CD14-positive monocyte (primary cell): Measurements from ENCODE around the gene KRT2. TPM values are rescaled to one million over a fixed set of nuclear protein-coding genes. Genes with fewer than 3 reads are reported as not detected.

Experiments
- DNase-seq, 3 donors: peaks; one replicate each; pipeline ENCODE4 v3.0.0-alpha.2; 2011 to 2022
- H2AFZ ChIP-seq: 2 replicates; pipeline ENCODE4 v1.6.0; 2012; ENCODE audit warnings: mild to moderate bottlenecking, low read depth, low read length, inconsistent platforms; ENCODE audit not compliant: insufficient read depth, poor library complexity, severe bottlenecking
- H3K27ac ChIP-seq, 2 donors: 1 replicate in 1 of 2; 2 replicates in 1 of 2; pipeline ENCODE4 v1.5.1; 2012 to 2013; ENCODE audit warnings: low read length in 2 of 2, control low read depth in 1 of 2, inconsistent platforms in 1 of 2, low read depth in 1 of 2, mild to moderate bottlenecking in 1 of 2
- H3K27me3 ChIP-seq, 2 donors: one replicate each; pipeline versions ENCODE4 v1.6.0 to v1.6.1; 2011 to 2013; ENCODE audit warnings: low read length in 2 of 2; ENCODE audit not compliant: control insufficient read depth in 2 of 2, insufficient read depth in 2 of 2
- H3K36me3 ChIP-seq, 2 donors: replicated peaks in 1 of 2; 1 replicate in 1 of 2; 2 replicates in 1 of 2; pipeline versions ENCODE4 v1.5.1 to v1.6.1; 2012 to 2013; ENCODE audit warnings: low read length in 2 of 2, control low read depth in 1 of 2, inconsistent platforms in 1 of 2, mild to moderate bottlenecking in 1 of 2; ENCODE audit not compliant: insufficient read depth in 2 of 2, control insufficient read depth in 1 of 2
- H3K4me1 ChIP-seq, 2 donors: 1 replicate in 1 of 2; 2 replicates in 1 of 2; pipeline versions ENCODE4 v1.5.1 to v1.6.1; 2012 to 2013; ENCODE audit warnings: low read length in 2 of 2, control low read depth in 1 of 2, inconsistent platforms in 1 of 2, mild to moderate bottlenecking in 1 of 2, moderate library complexity in 1 of 2; ENCODE audit not compliant: insufficient read depth in 2 of 2, control insufficient read depth in 1 of 2
- H3K4me2 ChIP-seq: replicated peaks from 2 replicates; pipeline ENCODE3; 2012; ENCODE audit warnings: low read length, moderate library complexity, mild to moderate bottlenecking; ENCODE audit not compliant: poor library complexity, severe bottlenecking; ENCODE audit errors: extremely low read depth
- H3K4me3 ChIP-seq, 3 experiments: fragments of 200-600 bp in 1 of 3; sonication (generic) in 1 of 3; replicated peaks in 1 of 3; 1 replicate in 2 of 3; 2 replicates in 1 of 3; pipeline ENCODE4 v1.5.1; 2011 to 2013; ENCODE audit warnings: low read length in 3 of 3, mild to moderate bottlenecking in 3 of 3, control low read depth in 2 of 3, low read depth in 2 of 3, inconsistent platforms in 1 of 3, moderate library complexity in 1 of 3
- H3K79me2 ChIP-seq: 2 replicates; pipeline ENCODE4 v1.6.0; 2012; ENCODE audit warnings: mild to moderate bottlenecking, control low read depth, inconsistent platforms, low read length, moderate library complexity; ENCODE audit not compliant: insufficient read depth
- H3K9ac ChIP-seq: 2 replicates; pipeline ENCODE4 v1.6.0; 2017; ENCODE audit warnings: low read length, mild to moderate bottlenecking; ENCODE audit not compliant: insufficient read depth, poor library complexity, severe bottlenecking
- H3K9me3 ChIP-seq, 2 donors: replicated peaks in 1 of 2; 1 replicate in 1 of 2; 2 replicates in 1 of 2; pipeline versions ENCODE4 v1.5.1 to v1.6.1; 2012 to 2013; ENCODE audit warnings: low read length in 2 of 2, control low read depth in 1 of 2; ENCODE audit not compliant: control insufficient read depth in 1 of 2, insufficient read depth in 1 of 2
- H4K20me1 ChIP-seq: 2 replicates; pipeline ENCODE4 v1.6.0; 2012; ENCODE audit warnings: mild to moderate bottlenecking, low read length, control low read depth, moderate library complexity; ENCODE audit not compliant: insufficient read depth
- H3K27ac Mint-ChIP-seq, 7 donors: one replicate each; pipeline ENCODE4 v1.8.0; 2020; ENCODE audit warnings: mild to moderate bottlenecking in 7 of 7, mixed read lengths in 7 of 7, moderate library complexity in 6 of 7, inconsistent platforms in 2 of 7
- H3K27me3 Mint-ChIP-seq, 3 donors: one replicate each; pipeline ENCODE4 v1.8.0; 2021 to 2022; ENCODE audit warnings: low read depth in 3 of 3, mild to moderate bottlenecking in 3 of 3, mixed read lengths in 3 of 3, moderate library complexity in 3 of 3, inconsistent platforms in 1 of 3
- H3K36me3 Mint-ChIP-seq, 2 donors: one replicate each; pipeline ENCODE4 v1.8.0; 2020; ENCODE audit warnings: mixed read lengths in 2 of 2, inconsistent platforms in 1 of 2, mild to moderate bottlenecking in 1 of 2
- H3K4me1 Mint-ChIP-seq: one replicate; pipeline ENCODE4 v1.8.0; 2020; ENCODE audit warnings: mild to moderate bottlenecking, mixed read lengths
- H3K4me3 Mint-ChIP-seq, 2 donors: one replicate each; pipeline ENCODE4 v1.8.0; 2020; ENCODE audit warnings: mild to moderate bottlenecking in 2 of 2, mixed read lengths in 2 of 2, moderate library complexity in 1 of 2
- H3K9me3 Mint-ChIP-seq, 7 donors: one replicate each; pipeline ENCODE4 v1.8.0; 2020 to 2022; ENCODE audit warnings: mixed read lengths in 7 of 7, mild to moderate bottlenecking in 6 of 7, moderate library complexity in 6 of 7, inconsistent platforms in 2 of 7
- WGBS: methylation state at CpG from one replicate; pipeline ENCODE4 v1.1.5; 2013; ENCODE audit warnings: missing lambda C conversion rate; ENCODE audit not compliant: insufficient coverage; 5-methylcytosine and 5-hydroxymethylcytosine counted together
- intact Hi-C, 2 donors: fragments of 100-400 bp; cut with micrococcal nuclease; formaldehyde crosslinking; loops; one replicate each; pipeline versions ENCODE4 v1.15.0 to v1.15.1; 2023
- polyA plus RNA-seq, 3 donors: library from polyadenylated mRNA; depleted of rRNA in 1 of 3; unstranded in 2 of 3; stranded (reverse) in 1 of 3; fragments of 300-500 nt in 2 of 3; fragments of >200 nt in 1 of 3; fragmentation: Illumina TruSeq in 2 of 3; gene quantifications; 1 replicate in 2 of 3; 2 replicates in 1 of 3; pipeline ENCODE4 v1.2.3, GENCODE V29; 2012 to 2021
- TF ChIP-seq, protein P1 (sequence below): fragments of 200-600 bp; IDR thresholded peaks from one replicate; pipeline ENCODE4 v1.8.0; 2022; ENCODE audit warnings: antibody characterized with exemption, mild to moderate bottlenecking

Gene KRT2
- polyA plus RNA-seq, 3 donors, result not detected

DNA sequence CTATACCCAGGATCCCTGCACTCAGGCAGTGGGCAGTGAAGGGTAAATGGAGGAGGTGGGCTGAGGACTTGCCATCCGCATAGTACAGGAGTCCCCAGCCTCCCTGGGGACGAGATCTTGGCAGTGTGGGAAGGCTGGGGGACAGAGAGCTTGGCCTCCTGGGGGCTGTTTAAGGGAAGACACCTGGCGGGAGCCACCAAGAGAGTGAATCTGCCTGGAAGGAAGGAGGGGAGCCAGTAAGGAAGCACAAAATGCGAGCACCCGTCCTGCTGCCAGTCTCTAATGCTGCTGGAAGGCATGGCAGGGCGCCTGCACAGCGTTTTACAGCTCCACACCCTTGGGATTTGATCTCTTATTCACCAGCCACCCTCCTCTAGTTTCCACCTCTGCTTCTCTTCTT lies 7.4 kb upstream of the KRT2 start:
- TF ChIP-seq, protein P1, sequence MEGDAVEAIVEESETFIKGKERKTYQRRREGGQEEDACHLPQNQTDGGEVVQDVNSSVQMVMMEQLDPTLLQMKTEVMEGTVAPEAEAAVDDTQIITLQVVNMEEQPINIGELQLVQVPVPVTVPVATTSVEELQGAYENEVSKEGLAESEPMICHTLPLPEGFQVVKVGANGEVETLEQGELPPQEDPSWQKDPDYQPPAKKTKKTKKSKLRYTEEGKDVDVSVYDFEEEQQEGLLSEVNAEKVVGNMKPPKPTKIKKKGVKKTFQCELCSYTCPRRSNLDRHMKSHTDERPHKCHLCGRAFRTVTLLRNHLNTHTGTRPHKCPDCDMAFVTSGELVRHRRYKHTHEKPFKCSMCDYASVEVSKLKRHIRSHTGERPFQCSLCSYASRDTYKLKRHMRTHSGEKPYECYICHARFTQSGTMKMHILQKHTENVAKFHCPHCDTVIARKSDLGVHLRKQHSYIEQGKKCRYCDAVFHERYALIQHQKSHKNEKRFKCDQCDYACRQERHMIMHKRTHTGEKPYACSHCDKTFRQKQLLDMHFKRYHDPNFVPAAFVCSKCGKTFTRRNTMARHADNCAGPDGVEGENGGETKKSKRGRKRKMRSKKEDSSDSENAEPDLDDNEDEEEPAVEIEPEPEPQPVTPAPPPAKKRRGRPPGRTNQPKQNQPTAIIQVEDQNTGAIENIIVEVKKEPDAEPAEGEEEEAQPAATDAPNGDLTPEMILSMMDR, result no peak
- H3K9me3 Mint-ChIP-seq, result peaks cover 0 to 2% (median 0%) of the 10 kb centered on the region in 7 donors
- Histone ChIP-seq H3K79me2 (no peaks in the 10 kb centered on the region), H3K4me2 (no peak overlapping the region), H3K27ac (no peak overlapping the region), H3K9ac (no peak overlapping the region), H3K4me3 (no peak overlapping the region), H2AFZ (no peak overlapping the region), H3K36me3 (no peaks in the 10 kb centered on the region), H3K9me3 (no peaks in the 10 kb centered on the region), H3K4me1 (no peaks in the 10 kb centered on the region), H4K20me1 (no peaks in the 10 kb centered on the region), H3K27me3 (no peaks in the 10 kb centered on the region)
- H3K36me3 Mint-ChIP-seq, result no peaks in the 10 kb centered on the region
- peaks cover 0 to 8% (median 2%) of the 10 kb centered on the region in 3 donors for H3K27me3 Mint-ChIP-seq
- no peaks in the 10 kb centered on the region for H3K4me1 Mint-ChIP-seq
- intact Hi-C loops, result no loop called here
- no peak overlapping the region for H3K27ac Mint-ChIP-seq
- H3K4me3 Mint-ChIP-seq, result no peak overlapping the region
- no peak for DNase-seq
- WGBS, result 84% methylated on average over 5 of the region's 7 CpGs

DNA sequence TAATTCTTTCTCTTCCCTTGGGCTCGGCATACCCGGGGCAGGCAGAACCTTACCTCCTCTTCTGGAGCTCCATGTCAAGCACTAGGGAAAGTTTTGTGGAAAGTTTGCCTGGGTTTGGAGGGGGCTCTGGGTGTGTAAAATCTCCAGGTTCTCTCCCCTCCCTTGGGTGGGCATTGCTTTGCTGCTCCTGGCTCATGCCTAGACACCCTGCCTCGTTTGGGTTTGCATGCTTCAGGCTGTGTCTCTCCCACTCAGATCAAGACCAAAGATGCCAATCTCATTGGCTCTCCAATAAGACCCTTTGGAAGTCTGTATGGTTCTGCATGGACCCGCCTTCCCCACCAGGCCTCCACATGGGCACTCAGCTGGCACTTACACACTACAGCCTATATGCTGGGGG lies 6.2 kb upstream of the KRT2 start:
- Histone ChIP-seq H3K79me2 (no peaks in the 10 kb centered on the region), H3K9ac (no peak overlapping the region), H3K27ac (no peak overlapping the region), H4K20me1 (no peaks in the 10 kb centered on the region), H3K36me3 (no peaks in the 10 kb centered on the region), H3K4me2 (no peak overlapping the region), H3K27me3 (no peaks in the 10 kb centered on the region), H3K4me3 (no peak overlapping the region), H2AFZ (no peak overlapping the region), H3K4me1 (no peaks in the 10 kb centered on the region), H3K9me3 (no peaks in the 10 kb centered on the region)
- no peak overlapping the region for H3K4me3 Mint-ChIP-seq
- intact Hi-C loops, result no loop called here
- no peaks in the 10 kb centered on the region for H3K4me1 Mint-ChIP-seq
- TF ChIP-seq, protein P1, result no peak
- H3K27me3 Mint-ChIP-seq, result peaks cover 0 to 6% (median 0%) of the 10 kb centered on the region in 3 donors
- DNase-seq, result no peak
- H3K27ac Mint-ChIP-seq, result no peak overlapping the region
- H3K36me3 Mint-ChIP-seq, result no peaks in the 10 kb centered on the region
- WGBS, result 100% methylated on average over 2 of the region's 4 CpGs
- peaks cover 0 to 2% (median 0%) of the 10 kb centered on the region in 7 donors for H3K9me3 Mint-ChIP-seq
